Measurements from ENCODE around the gene PAX8. TPM values are rescaled to one million over a fixed set of nuclear protein-coding genes. Genes with fewer than 3 reads are reported as not detected.
A peak's percentile ranks its signal among the peaks of the same experiment; 100 is the strongest.
"Not testable (repeated sequence)": the region's sequence is repeated elsewhere in the genome, so short reads cannot be mapped to it uniquely, and the experiment has no call there.

The PAX8 gene
- total RNA-seq, 3 donors from 2014 or later: 0.73 to 1.1 (median 0.98) TPM

- not testable (repeated sequence) for H3K9me3 Mint-ChIP-seq; H3K36me3 Mint-ChIP-seq (ENCODE audit: insufficient read depth); H3K4me1 Mint-ChIP-seq (ENCODE audit: low read depth); DNase-seq; H3K4me3 Mint-ChIP-seq; ATAC-seq
- H3K27me3 Mint-ChIP-seq (ENCODE audit: low read depth): peaks cover 15% of the 10 kb centered on the region
These were observed 27.0 kb upstream of the PAX8 start for GRCh38 chr2:113305749-113306148.

- ATAC-seq (no peak), DNase-seq (no peak)
- no peaks in the 10 kb centered on the region for H3K4me1 Mint-ChIP-seq (ENCODE audit: low read depth)
- no peaks in the 10 kb centered on the region for H3K9me3 Mint-ChIP-seq
- H3K27me3 Mint-ChIP-seq (ENCODE audit: low read depth): peaks cover 15% of the 10 kb centered on the region
- H3K36me3 Mint-ChIP-seq (ENCODE audit: insufficient read depth): no peaks in the 10 kb centered on the region
- no peak overlapping the region for H3K4me3 Mint-ChIP-seq
These were observed 26.4 kb upstream of the PAX8 start for GRCh38 chr2:113305146-113305545.

GRCh38 chr2:113304702-113305101 is 26.0 kb upstream of the PAX8 start:
- no peaks in the 10 kb centered on the region for H3K9me3 Mint-ChIP-seq
- peaks cover 15% of the 10 kb centered on the region for H3K27me3 Mint-ChIP-seq (ENCODE audit: low read depth)
- no peak overlapping the region for H3K4me3 Mint-ChIP-seq
- H3K4me1 Mint-ChIP-seq (ENCODE audit: low read depth): no peaks in the 10 kb centered on the region
- DNase-seq (no peak), ATAC-seq (no peak)
- H3K36me3 Mint-ChIP-seq (ENCODE audit: insufficient read depth): no peaks in the 10 kb centered on the region

GRCh38 chr2:113302216-113302980 is 23.7 kb upstream of the PAX8 start:
- H3K27me3 Mint-ChIP-seq (ENCODE audit: low read depth); H3K4me1 Mint-ChIP-seq (ENCODE audit: low read depth); H3K9me3 Mint-ChIP-seq: not testable (repeated sequence)

GRCh38 chr2:113300281-113300680 is 21.6 kb upstream of the PAX8 start:
- H3K9me3 Mint-ChIP-seq: no peaks in the 10 kb centered on the region
- H3K4me1 Mint-ChIP-seq (ENCODE audit: low read depth): no peaks in the 10 kb centered on the region
- ATAC-seq (no peak), DNase-seq (no peak)
- H3K36me3 Mint-ChIP-seq (ENCODE audit: insufficient read depth): no peaks in the 10 kb centered on the region
- H3K27me3 Mint-ChIP-seq (ENCODE audit: low read depth): peaks cover 3% of the 10 kb centered on the region
- H3K4me3 Mint-ChIP-seq: no peak overlapping the region

More at GRCh38 chr2:113302216-113302980, 23.7 kb upstream of the PAX8 start:
- not testable (repeated sequence) for H3K4me3 Mint-ChIP-seq; DNase-seq; H3K36me3 Mint-ChIP-seq (ENCODE audit: insufficient read depth); ATAC-seq

- ATAC-seq: no peak
- Mint-ChIP-seq H3K9me3 (no peaks in the 10 kb centered on the region), H3K27me3 (ENCODE audit: low read depth) (peaks cover 3% of the 10 kb centered on the region), H3K4me1 (ENCODE audit: low read depth) (no peaks in the 10 kb centered on the region), H3K4me3 (no peak overlapping the region), H3K36me3 (ENCODE audit: insufficient read depth) (no peaks in the 10 kb centered on the region)
- DNase-seq: no peak
These were observed 19.5 kb upstream of the PAX8 start for GRCh38 chr2:113298176-113298575.

- H3K4me1 Mint-ChIP-seq (ENCODE audit: low read depth); DNase-seq; H3K27me3 Mint-ChIP-seq (ENCODE audit: low read depth); H3K4me3 Mint-ChIP-seq; H3K9me3 Mint-ChIP-seq; H3K36me3 Mint-ChIP-seq (ENCODE audit: insufficient read depth): not testable (repeated sequence)
- ATAC-seq: peak in 1 of 2 donors; percentile 50
These were observed 18.9 kb upstream of the PAX8 start for GRCh38 chr2:113297590-113297989.

GRCh38 chr2:113291191-113291590 is 12.5 kb upstream of the PAX8 start:
- ATAC-seq: no peak
- no peaks in the 10 kb centered on the region for H3K36me3 Mint-ChIP-seq (ENCODE audit: insufficient read depth)
- no peaks in the 10 kb centered on the region for H3K4me1 Mint-ChIP-seq (ENCODE audit: low read depth)
- no peak overlapping the region for H3K4me3 Mint-ChIP-seq
- no peak for DNase-seq
- H3K27me3 Mint-ChIP-seq (ENCODE audit: low read depth): peaks cover 13% of the 10 kb centered on the region
- no peaks in the 10 kb centered on the region for H3K9me3 Mint-ChIP-seq

- peaks cover 13% of the 10 kb centered on the region for H3K27me3 Mint-ChIP-seq (ENCODE audit: low read depth)
- H3K4me1 Mint-ChIP-seq (ENCODE audit: low read depth); H3K9me3 Mint-ChIP-seq; ATAC-seq; H3K36me3 Mint-ChIP-seq (ENCODE audit: insufficient read depth); DNase-seq; H3K4me3 Mint-ChIP-seq: not testable (repeated sequence)
These were observed 10.0 kb upstream of the PAX8 start for GRCh38 chr2:113288674-113289149.

- H3K27me3 Mint-ChIP-seq (ENCODE audit: low read depth): peaks cover 11% of the 10 kb centered on the region
- not testable (repeated sequence) for H3K36me3 Mint-ChIP-seq (ENCODE audit: insufficient read depth); H3K4me1 Mint-ChIP-seq (ENCODE audit: low read depth); DNase-seq; H3K4me3 Mint-ChIP-seq; H3K9me3 Mint-ChIP-seq; ATAC-seq
These were observed 9.5 kb upstream of the PAX8 start for GRCh38 chr2:113288117-113288673.

GRCh38 chr2:113285816-113286215 is 7.1 kb upstream of the PAX8 start:
- no peaks in the 10 kb centered on the region for H3K4me1 Mint-ChIP-seq (ENCODE audit: low read depth)

GRCh38 chr2:113284999-113285398 is 6.3 kb upstream of the PAX8 start:
- H3K27me3 Mint-ChIP-seq (ENCODE audit: low read depth); DNase-seq; H3K9me3 Mint-ChIP-seq; H3K36me3 Mint-ChIP-seq (ENCODE audit: insufficient read depth); ATAC-seq; H3K4me3 Mint-ChIP-seq; H3K4me1 Mint-ChIP-seq (ENCODE audit: low read depth): not testable (repeated sequence)

More at GRCh38 chr2:113285816-113286215, 7.1 kb upstream of the PAX8 start:
- Mint-ChIP-seq H3K9me3 (no peaks in the 10 kb centered on the region), H3K36me3 (ENCODE audit: insufficient read depth) (no peaks in the 10 kb centered on the region), H3K4me3 (no peak overlapping the region), H3K27me3 (ENCODE audit: low read depth) (peaks cover 7% of the 10 kb centered on the region)
- ATAC-seq (no peak), DNase-seq (no peak)

GRCh38 chr2:113284476-113284875 is 5.8 kb upstream of the PAX8 start:
- Mint-ChIP-seq H3K9me3 (no peaks in the 10 kb centered on the region), H3K36me3 (ENCODE audit: insufficient read depth) (no peaks in the 10 kb centered on the region), H3K27me3 (ENCODE audit: low read depth) (peaks cover 10% of the 10 kb centered on the region), H3K4me3 (no peak overlapping the region), H3K4me1 (ENCODE audit: low read depth) (no peaks in the 10 kb centered on the region)
- ATAC-seq (no peak), DNase-seq (no peak)

GRCh38 chr2:113283704-113284284 is 5.1 kb upstream of the PAX8 start:
- Mint-ChIP-seq H3K4me1 (ENCODE audit: low read depth) (no peaks in the 10 kb centered on the region), H3K4me3 (no peak overlapping the region), H3K36me3 (ENCODE audit: insufficient read depth) (no peaks in the 10 kb centered on the region), H3K9me3 (no peaks in the 10 kb centered on the region), H3K27me3 (ENCODE audit: low read depth) (peaks cover 14% of the 10 kb centered on the region)
- DNase-seq (no peak), ATAC-seq (no peak)

Data from activated T-cell treated with anti-CD3 and anti-CD28 coated beads, Interleukin-2, amount 50 U/mL, for 4 hours (primary cell).